Measurements from ENCODE around the gene CDC42SE2. TPM values are rescaled to one million over a fixed set of nuclear protein-coding genes. Genes with fewer than 3 reads are reported as not detected.

Gene CDC42SE2
- total RNA-seq, 2 experiments from 2014 or later = 54.2 to 66.8 TPM

DNA sequence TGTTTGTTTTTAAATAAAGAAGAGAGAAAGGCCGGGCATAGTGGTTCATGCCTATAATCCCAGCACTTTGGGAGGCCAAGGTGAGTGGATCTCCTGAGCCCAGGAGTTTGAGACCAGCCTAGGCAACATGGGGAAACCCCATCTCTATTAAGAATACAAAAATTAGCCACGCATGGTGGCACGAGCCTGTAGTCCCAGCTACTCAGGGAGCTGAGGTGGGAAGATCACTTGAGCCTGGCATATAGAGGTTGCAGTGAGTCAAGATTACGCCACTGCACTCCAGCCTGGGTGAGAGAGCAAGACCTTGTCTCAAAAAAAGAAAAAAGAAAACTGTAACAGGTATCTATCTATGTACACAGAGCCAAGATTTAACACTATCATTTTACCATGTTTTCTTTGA lies 34.2 kb upstream of the CDC42SE2 start:
- no TSS peak for BruUV-seq (replicated peaks)

GRCh38 chr5:131230406-131230805 lies 33.4 kb upstream of the CDC42SE2 start:
- DNase-seq (ENCODE audit: low spot score) = no peak
- Histone ChIP-seq H3K4me2 (ENCODE audit: low read length) (peak overlapping the region; percentile 30; the same call in 1 of the 2 replicates), H3K4me3 (ENCODE audit: low read depth, low read length, poor library complexity, severe bottlenecking) (no peak overlapping the region), H3K4me1 (ENCODE audit: insufficient read depth, low read length, poor library complexity, severe bottlenecking) (peaks cover 15% of the 10 kb centered on the region), H3K36me3 (ENCODE audit: insufficient read depth, low read length) (peaks cover 23% of the 10 kb centered on the region), H3K27ac (ENCODE audit: low read depth, low read length, poor library complexity, severe bottlenecking) (no peak overlapping the region), H3K9me2 (ENCODE audit: insufficient read depth, low read length) (no peaks in the 10 kb centered on the region), H4K20me1 (ENCODE audit: insufficient read depth, low read length) (no peaks in the 10 kb centered on the region), H2AFZ (ENCODE audit: low read length) (peak overlapping the region; percentile 15; the same call in 1 of the 2 replicates), H3K79me2 (ENCODE audit: insufficient read depth, low read depth, low read length) (no peaks in the 10 kb centered on the region), H3K9me3 (ENCODE audit: low read length) (no peaks in the 10 kb centered on the region)
- ChIA-PET CTCF (ENCODE audit: unreplicated experiment) (no interaction called here), POLR2A (interaction anchor here (1.4 kb wide), 1 partner anchor 9 kb away, joined by 5 read pairs; no protein-coding TSS in a partner anchor)
- no TSS peak for BruUV-seq (replicated peaks)
- intact Hi-C loops (cut with micrococcal nuclease; ENCODE audit: unreplicated experiment) = no loop called here
- TF ChIP-seq, protein P1, sequence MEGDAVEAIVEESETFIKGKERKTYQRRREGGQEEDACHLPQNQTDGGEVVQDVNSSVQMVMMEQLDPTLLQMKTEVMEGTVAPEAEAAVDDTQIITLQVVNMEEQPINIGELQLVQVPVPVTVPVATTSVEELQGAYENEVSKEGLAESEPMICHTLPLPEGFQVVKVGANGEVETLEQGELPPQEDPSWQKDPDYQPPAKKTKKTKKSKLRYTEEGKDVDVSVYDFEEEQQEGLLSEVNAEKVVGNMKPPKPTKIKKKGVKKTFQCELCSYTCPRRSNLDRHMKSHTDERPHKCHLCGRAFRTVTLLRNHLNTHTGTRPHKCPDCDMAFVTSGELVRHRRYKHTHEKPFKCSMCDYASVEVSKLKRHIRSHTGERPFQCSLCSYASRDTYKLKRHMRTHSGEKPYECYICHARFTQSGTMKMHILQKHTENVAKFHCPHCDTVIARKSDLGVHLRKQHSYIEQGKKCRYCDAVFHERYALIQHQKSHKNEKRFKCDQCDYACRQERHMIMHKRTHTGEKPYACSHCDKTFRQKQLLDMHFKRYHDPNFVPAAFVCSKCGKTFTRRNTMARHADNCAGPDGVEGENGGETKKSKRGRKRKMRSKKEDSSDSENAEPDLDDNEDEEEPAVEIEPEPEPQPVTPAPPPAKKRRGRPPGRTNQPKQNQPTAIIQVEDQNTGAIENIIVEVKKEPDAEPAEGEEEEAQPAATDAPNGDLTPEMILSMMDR (conservative IDR thresholded peaks at IDR 0.05; ENCODE audit: low read length) = no peak
- TF ChIP-seq EZH2phosphoT487 (IDR thresholded peaks at IDR 0.05; ENCODE audit: borderline replicate concordance, low read depth, low read length) = no peak

More for the DNA sequence above, 34.2 kb upstream of the CDC42SE2 start:
- Histone ChIP-seq H3K79me2 (ENCODE audit: insufficient read depth, low read depth, low read length) (no peaks in the 10 kb centered on the region), H4K20me1 (ENCODE audit: insufficient read depth, low read length) (no peaks in the 10 kb centered on the region), H3K36me3 (ENCODE audit: insufficient read depth, low read length) (peaks cover 24% of the 10 kb centered on the region), H3K9me3 (ENCODE audit: low read length) (no peaks in the 10 kb centered on the region), H3K9me2 (ENCODE audit: insufficient read depth, low read length) (no peaks in the 10 kb centered on the region), H2AFZ (ENCODE audit: low read length) (no peak overlapping the region), H3K4me2 (ENCODE audit: low read length) (no peak overlapping the region), H3K4me1 (ENCODE audit: insufficient read depth, low read length, poor library complexity, severe bottlenecking) (peaks cover 16% of the 10 kb centered on the region), H3K4me3 (ENCODE audit: low read depth, low read length, poor library complexity, severe bottlenecking) (no peak overlapping the region), H3K27ac (ENCODE audit: low read depth, low read length, poor library complexity, severe bottlenecking) (no peak overlapping the region)
- no peak for TF ChIP-seq EZH2phosphoT487 (IDR thresholded peaks at IDR 0.05; ENCODE audit: borderline replicate concordance, low read depth, low read length)
- TF ChIP-seq, protein P1 (conservative IDR thresholded peaks at IDR 0.05; ENCODE audit: low read length) = no peak
- intact Hi-C loops (cut with micrococcal nuclease; ENCODE audit: unreplicated experiment) = no loop called here
- ChIA-PET CTCF (ENCODE audit: unreplicated experiment) (no interaction called here), POLR2A (interaction anchor here (1.4 kb wide), 1 partner anchor 8 kb away, joined by 5 read pairs; no protein-coding TSS in a partner anchor)
- no peak for DNase-seq (ENCODE audit: low spot score)

DNA sequence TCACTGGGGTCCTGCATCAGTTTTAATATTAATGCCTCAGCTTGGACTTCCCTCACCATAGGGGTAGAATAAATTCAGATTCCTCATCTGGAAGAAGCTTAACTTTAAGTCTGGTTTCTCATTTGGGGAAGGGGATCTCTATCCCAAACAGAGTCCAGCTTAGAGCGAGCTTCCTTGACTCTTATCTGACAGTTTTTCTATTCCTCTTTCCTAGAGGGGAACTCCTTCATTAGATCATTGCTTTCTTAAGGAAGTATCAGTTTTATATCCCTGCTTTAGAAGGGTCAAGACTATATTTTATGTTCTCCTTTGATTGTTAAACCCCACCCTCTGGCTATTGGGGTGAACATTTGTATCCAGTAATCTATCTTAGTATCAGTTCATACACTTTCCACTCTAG lies 24.2 kb upstream of the CDC42SE2 start:
- Histone ChIP-seq H3K9me3 (ENCODE audit: low read length) (no peaks in the 10 kb centered on the region), H2AFZ (ENCODE audit: low read length) (no peak overlapping the region), H4K20me1 (ENCODE audit: insufficient read depth, low read length) (no peaks in the 10 kb centered on the region), H3K4me3 (ENCODE audit: low read depth, low read length, poor library complexity, severe bottlenecking) (no peak overlapping the region), H3K79me2 (ENCODE audit: insufficient read depth, low read depth, low read length) (no peaks in the 10 kb centered on the region), H3K9me2 (ENCODE audit: insufficient read depth, low read length) (no peaks in the 10 kb centered on the region), H3K4me1 (ENCODE audit: insufficient read depth, low read length, poor library complexity, severe bottlenecking) (no peaks in the 10 kb centered on the region), H3K36me3 (ENCODE audit: insufficient read depth, low read length) (peaks cover 7% of the 10 kb centered on the region; the same call in 1 of the 2 replicates), H3K27ac (ENCODE audit: low read depth, low read length, poor library complexity, severe bottlenecking) (no peak overlapping the region), H3K4me2 (ENCODE audit: low read length) (no peak overlapping the region)
- no peak for DNase-seq (ENCODE audit: low spot score)
- ChIA-PET CTCF (ENCODE audit: unreplicated experiment) (no interaction called here), POLR2A (interaction anchor here (0.9 to 2.2 kb wide), 4 partner anchors 12 to 41 kb away, joined by 3 to 8 read pairs (median 4); no protein-coding TSS in a partner anchor)
- no TSS peak for BruUV-seq (replicated peaks)
- TF ChIP-seq, protein P1 (conservative IDR thresholded peaks at IDR 0.05; ENCODE audit: low read length) = no peak
- no peak for TF ChIP-seq EZH2phosphoT487 (IDR thresholded peaks at IDR 0.05; ENCODE audit: borderline replicate concordance, low read depth, low read length)
- intact Hi-C loops (cut with micrococcal nuclease; ENCODE audit: unreplicated experiment) = no loop called here
